Bronchial epithelial cell (primary cell): ENCODE data around the gene FUBP3. TPM values are rescaled to one million over a fixed set of nuclear protein-coding genes. Genes with fewer than 3 reads are reported as not detected.

Source experiments
- DNase-seq: peaks from one replicate; pipeline ENCODE4 v3.0.0-alpha.2; 2010; ENCODE audit warnings: low read depth
- FAIRE-seq: peaks from 2 replicates; lab custom pipeline; 2011; peaks lifted over from hg19 to GRCh38; lab: Jason Lieb, UNC
- H3K27me3 ChIP-seq: 2 replicates; pipeline ENCODE4 v1.5.1; 2011; ENCODE audit warnings: low read length; ENCODE audit not compliant: control insufficient read depth, insufficient read depth
- H3K36me3 ChIP-seq: 2 replicates; pipeline ENCODE4 v1.5.1; 2011; ENCODE audit warnings: low read length; ENCODE audit not compliant: control insufficient read depth, insufficient read depth
- H3K4me3 ChIP-seq: 2 replicates; pipeline ENCODE4 v1.5.1; 2011; ENCODE audit warnings: mild to moderate bottlenecking, low read depth, low read length, control low read depth
- CTCF ChIP-seq: IDR thresholded peaks from 2 replicates; pipeline ENCODE4 v1.5.1; 2011; ENCODE audit warnings: mild to moderate bottlenecking, moderate library complexity, low read length, control low read depth, inconsistent platforms; ENCODE audit not compliant: insufficient read depth, severe bottlenecking
- total RNA-seq: library from RNA; depleted of rRNA; stranded (reverse); fragments of >200 nt; gene quantifications from 2 replicates; pipeline ENCODE4 v1.2.1, GENCODE V29; 2014

FUBP3 gene
- total RNA-seq, 1 donor from 2014 or later: 45.8 TPM

GRCh38 chr9:130660326-130660682 lies 80.9 kb downstream of the FUBP3 start:
- H3K4me3 ChIP-seq: peak overlapping the region; percentile 10
- no peak for TF ChIP-seq CTCF
- H3K36me3 ChIP-seq: no peaks in the 10 kb centered on the region
- peaks cover 73% of the 10 kb centered on the region for H3K27me3 ChIP-seq
- FAIRE-seq: no peak
- no peak for DNase-seq

DNA sequence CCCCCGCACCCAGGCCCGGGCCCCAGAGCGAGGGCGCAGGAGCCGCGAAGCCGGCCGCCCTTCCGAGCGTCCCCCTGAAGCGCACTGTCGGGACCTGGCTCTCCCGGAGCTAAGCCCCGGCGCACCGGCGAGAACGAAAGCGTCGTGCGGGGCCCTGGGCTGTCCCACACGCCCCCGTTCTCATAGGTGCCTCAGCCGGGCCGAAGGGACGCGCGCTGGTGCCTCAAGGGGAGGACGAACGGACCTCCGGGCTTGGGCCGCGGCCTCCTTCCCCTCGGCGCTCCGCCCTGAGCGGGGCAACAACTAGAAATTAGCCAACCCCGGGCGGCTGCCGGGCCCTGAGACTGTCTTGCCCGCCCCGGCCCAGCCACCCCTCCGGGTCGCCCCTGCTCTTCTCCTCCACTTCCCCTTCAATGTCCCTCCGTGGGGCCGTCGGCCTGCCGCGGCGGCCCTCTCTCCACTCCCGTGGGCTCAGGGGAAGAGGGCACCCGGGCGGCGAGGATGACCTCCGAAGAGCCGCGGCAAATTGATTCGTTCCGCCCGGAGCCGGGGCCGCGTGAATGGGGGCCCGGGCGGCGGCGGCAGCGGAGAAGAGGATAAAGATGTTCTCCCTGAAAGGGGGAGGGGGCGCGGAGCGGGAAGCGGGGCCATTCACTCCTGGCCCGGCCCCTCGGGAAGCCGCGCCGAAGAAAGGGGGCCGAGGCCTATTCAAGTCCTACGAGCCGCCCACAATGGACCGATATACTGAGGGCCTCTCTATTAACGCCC lies 81.5 kb downstream of the FUBP3 start:
- Histone ChIP-seq H3K27me3 (peaks cover 74% of the 10 kb centered on the region), H3K4me3 (peak overlapping the region; percentile 10), H3K36me3 (no peaks in the 10 kb centered on the region)
- DNase-seq: no peak
- no peak for TF ChIP-seq CTCF
- no peak for FAIRE-seq

DNA sequence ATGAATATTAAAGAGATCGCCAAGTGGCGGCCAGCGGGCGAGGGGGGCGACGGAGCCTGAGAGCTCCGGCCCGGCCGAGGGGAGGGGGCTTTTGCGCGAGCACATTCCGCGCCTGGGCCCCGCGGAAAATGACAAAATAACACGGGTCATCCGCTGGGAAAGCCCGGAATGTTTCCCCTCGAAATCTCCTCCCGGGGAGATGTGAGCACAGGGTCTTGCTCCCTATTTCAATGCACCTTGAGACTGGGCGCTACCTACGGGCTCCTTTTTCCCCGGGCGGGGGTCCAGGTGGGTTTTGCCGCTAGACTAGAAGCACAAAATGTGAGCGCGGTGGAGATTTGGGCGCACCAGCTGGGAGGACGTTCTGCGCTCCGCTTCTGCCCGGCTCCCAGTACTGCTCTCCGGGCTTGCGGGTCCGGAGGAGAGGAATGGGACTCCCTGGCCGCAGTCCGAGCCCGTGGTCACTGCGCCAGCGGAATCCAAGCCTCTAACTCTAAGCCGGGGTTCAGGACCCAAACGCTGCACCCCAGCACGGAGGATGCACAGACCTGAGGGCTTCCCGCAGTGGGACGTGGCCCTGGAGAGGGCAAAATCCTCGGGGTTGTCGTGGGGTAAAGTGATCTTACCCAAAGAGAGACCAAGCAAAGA lies 82.2 kb downstream of the FUBP3 start:
- Histone ChIP-seq H3K36me3 (no peaks in the 10 kb centered on the region), H3K27me3 (peaks cover 76% of the 10 kb centered on the region), H3K4me3 (no peak overlapping the region)
- FAIRE-seq (no peak), DNase-seq (no peak)
- no peak for TF ChIP-seq CTCF

DNA sequence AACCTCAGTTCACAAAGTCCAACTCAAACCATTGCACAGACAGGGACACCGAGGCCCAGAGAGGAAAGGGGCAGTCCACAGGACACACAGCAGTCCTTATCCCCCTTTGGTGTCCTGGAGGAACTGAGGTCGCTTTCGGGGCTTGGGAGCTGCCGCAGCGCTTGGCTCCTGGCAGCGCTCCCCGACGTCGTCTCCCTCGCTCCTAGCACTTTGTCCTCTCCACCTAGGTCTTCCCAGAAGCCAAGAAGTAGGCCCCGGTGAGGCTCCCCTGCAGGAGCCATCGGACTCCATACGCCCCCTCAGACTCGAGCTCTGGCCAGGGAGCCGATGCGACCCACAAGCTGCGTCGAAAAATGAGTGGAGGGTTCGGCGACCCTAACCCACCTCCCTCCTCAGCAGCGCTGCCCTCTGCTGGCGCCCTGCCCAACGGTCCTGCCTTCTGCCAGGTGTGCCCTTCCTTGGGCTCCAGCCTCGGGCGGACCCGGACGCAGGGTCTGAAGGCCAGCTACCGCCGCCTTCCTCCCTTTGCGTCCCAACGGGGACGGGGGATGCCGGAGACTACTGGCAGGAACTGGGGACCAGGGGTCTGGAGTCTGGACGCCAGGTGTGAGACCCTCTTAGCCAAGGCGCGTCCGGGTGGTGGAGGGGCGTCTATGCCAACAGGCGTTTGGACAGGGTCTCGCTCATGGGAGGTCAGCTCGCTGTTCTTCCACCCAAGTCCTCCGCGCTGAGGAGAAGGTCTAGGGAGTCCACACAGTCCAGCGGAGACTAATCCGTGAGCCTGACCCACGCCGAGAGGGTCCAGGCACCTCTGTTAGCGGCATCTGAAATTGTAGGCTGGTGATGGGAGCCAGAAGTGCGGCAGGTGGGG lies 83.0 kb downstream of the FUBP3 start:
- Histone ChIP-seq H3K36me3 (no peaks in the 10 kb centered on the region), H3K4me3 (no peak overlapping the region), H3K27me3 (peaks cover 79% of the 10 kb centered on the region)
- FAIRE-seq (no peak), DNase-seq (no peak)
- TF ChIP-seq CTCF: no peak

DNA sequence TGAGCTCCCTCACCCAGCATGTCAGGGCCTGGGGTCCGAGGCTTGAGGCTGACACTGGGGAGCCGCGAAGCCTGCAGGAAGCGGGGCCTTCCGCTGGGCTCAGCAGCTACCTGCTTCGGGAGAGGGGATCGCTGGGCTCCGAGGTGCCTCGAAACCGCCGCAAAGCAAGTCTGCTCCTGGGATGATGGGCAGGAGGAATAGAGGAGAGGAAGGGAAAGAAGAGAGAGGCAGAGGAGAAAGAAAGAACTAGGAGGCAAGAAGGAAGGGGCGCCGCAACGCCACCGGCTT lies 83.5 kb downstream of the FUBP3 start:
- Histone ChIP-seq H3K27me3 (peaks cover 85% of the 10 kb centered on the region), H3K4me3 (no peak overlapping the region), H3K36me3 (no peaks in the 10 kb centered on the region)
- TF ChIP-seq CTCF: no peak
- DNase-seq (no peak), FAIRE-seq (no peak)
